Myocyte (in vitro differentiated cells): ENCODE results near the gene UMODL1. TPM values are rescaled to one million over a fixed set of nuclear protein-coding genes. Genes with fewer than 3 reads are reported as not detected.

ENCODE experiments used
- DNase-seq: peaks from one replicate; pipeline ENCODE4 v3.0.0-alpha.2; 2012; ENCODE audit warnings: low read depth
- polyA plus RNA-seq: library from polyadenylated mRNA; unstranded; fragments of >200 nt; gene quantifications from one replicate; pipeline ENCODE4 v1.2.1, GENCODE V29; 2012; ENCODE audit warnings: missing spikeins
- total RNA-seq: library from RNA; depleted of rRNA; stranded (reverse); fragments of >200 nt; gene quantifications from 2 replicates; pipeline ENCODE4 v1.2.3, GENCODE V29; 2014

Gene UMODL1, protein sequence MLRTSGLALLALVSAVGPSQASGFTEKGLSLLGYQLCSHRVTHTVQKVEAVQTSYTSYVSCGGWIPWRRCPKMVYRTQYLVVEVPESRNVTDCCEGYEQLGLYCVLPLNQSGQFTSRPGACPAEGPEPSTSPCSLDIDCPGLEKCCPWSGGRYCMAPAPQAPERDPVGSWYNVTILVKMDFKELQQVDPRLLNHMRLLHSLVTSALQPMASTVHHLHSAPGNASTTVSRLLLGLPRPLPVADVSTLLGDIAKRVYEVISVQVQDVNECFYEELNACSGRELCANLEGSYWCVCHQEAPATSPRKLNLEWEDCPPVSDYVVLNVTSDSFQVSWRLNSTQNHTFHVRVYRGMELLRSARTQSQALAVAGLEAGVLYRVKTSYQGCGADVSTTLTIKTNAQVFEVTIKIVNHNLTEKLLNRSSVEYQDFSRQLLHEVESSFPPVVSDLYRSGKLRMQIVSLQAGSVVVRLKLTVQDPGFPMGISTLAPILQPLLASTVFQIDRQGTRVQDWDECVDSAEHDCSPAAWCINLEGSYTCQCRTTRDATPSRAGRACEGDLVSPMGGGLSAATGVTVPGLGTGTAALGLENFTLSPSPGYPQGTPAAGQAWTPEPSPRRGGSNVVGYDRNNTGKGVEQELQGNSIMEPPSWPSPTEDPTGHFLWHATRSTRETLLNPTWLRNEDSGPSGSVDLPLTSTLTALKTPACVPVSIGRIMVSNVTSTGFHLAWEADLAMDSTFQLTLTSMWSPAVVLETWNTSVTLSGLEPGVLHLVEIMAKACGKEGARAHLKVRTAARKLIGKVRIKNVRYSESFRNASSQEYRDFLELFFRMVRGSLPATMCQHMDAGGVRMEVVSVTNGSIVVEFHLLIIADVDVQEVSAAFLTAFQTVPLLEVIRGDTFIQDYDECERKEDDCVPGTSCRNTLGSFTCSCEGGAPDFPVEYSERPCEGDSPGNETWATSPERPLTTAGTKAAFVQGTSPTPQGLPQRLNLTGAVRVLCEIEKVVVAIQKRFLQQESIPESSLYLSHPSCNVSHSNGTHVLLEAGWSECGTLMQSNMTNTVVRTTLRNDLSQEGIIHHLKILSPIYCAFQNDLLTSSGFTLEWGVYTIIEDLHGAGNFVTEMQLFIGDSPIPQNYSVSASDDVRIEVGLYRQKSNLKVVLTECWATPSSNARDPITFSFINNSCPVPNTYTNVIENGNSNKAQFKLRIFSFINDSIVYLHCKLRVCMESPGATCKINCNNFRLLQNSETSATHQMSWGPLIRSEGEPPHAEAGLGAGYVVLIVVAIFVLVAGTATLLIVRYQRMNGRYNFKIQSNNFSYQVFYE
- not detected in 2 replicates for total RNA-seq
- 0.04 TPM for polyA plus RNA-seq

DNA sequence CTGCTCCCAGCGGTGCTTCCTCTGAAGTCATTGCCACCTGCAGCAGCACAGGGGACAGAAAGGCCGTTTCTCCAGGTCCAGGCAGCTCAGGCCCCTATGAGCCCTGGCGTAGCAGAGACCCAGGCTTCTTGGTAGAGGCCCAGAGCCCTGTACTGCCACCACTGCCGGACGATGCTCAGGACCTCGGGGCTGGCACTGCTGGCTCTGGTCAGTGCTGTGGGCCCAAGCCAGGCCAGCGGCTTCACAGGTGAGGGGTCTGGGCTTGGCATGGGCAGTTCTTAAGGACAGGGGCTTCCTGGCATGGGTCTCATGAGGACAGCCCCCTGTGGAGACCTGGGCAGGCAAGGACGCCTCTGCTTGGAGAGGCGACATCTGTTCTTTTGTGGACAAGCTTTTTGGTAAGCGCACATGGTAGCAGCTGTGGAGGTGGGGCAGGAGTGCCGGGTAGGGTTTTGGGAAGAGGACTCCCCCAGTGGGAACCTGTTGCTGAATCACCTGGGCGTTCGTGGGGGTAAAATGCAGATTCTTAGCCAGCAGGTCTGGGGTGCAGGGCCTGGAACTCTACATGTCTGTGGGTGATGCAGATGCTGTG lies at the start of gene UMODL1:
Gene UMODL1 (plus strand): TSS at position 172 of the 592 bp plus-strand sequence. CDS start 0 bp downstream, at position 172.
- no peak for DNase-seq

DNA sequence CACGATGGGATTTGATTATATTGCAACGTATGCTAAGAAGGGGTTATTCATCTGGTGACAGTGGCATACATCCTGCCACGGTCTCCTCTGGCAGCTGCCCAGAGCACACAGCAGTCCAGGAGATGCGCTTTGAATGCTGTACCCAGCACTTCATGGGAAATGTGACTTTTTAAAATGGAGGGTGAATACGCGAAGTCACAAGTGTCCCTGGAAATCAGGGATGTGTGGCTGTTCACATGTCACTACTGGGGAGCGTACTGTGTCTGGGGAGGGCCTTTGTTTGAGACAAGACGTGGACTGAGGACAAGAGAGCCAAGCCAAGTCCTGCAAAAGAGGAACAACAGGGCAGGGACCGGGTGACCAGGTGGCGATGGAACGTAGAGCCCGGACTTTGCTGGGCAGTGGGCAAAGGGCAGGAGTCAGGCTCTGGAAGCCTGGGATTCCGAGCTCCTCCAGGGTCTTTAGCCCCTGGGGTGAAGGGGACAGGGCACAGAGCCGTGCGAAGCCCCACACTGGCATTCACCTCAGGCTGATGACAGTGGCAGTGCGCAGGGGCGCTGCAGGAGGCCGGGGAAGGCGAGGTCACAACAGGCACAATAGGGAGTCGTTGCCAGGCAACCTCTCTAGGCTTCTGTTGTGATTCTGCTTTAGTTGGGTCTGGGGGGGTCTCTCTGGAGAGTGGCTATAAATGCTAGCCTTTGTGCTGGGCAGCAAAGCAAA lies 49.6 kb upstream of the UMODL1 start:
- no peak for DNase-seq

DNA sequence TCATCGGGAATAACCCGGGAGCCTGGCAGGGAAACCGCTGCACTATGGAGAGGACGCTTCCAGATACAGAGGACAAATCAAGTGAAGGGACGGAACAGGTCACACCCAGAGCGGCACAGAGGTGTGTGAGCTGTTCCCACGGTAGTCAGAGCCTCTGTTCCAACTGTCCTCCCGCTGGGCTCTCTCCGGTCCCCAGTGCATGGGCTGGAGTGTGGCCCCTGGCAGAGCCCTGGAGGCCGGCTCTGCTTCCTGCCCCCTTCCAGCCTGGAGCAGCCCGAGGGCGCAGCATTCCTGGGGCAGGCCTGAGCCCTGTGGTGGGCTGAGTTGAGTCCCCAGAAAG lies 49.1 kb upstream of the UMODL1 start:
- no peak for DNase-seq

DNA sequence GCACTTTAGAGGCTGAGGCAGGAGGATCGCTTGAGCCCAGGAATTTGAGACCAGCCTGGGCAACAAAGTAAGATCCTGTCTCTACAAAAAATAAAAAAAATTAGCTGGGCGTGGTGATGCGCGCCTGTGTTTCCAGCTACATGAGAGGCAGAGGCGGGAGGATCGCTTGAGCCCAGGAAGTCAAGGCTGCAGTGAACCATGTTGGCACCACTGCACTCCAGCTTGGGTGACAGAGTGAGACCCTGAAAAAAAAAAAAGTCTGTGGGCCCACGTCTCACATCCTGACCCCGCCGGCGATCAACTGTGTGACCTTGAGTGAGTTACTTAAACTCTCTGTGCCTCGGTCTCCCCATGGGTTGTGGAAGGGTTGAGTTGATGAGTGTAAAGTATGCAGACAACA lies 48.2 kb upstream of the UMODL1 start:
- DNase-seq: no peak

DNA sequence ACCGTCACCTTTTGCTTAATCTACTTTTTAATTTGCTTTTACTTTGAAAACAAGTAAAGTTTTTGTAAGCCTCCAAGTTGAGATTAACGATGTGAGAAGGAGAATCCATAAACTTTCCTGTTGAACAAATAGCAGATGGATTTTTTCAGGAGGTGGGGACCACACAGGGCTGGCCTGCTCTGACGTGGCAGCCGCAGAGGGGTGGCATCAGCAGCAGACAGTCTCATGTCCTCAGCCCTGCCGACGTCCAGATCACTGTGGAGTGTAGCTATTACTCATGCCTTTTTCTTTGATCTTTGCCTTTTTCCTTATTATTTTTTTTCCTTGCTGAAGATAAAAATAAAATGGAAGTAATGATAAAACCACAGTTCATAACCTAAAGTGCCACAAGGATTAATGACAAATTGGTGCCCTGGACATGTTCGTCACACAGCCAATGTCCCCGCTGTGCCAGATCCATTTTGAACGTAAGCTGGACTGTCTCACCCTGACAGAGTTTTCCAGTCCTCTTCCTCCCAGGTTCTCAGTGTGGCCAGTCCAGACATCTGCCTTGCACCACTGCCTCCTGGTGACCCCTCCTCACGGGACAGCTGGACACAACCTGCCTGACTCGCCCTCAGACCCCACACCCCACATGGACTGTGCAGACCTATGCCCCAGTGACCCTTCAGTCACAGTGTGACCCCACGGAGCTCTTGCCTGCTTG lies 45.6 kb upstream of the UMODL1 start:
- DNase-seq: no peak

DNA sequence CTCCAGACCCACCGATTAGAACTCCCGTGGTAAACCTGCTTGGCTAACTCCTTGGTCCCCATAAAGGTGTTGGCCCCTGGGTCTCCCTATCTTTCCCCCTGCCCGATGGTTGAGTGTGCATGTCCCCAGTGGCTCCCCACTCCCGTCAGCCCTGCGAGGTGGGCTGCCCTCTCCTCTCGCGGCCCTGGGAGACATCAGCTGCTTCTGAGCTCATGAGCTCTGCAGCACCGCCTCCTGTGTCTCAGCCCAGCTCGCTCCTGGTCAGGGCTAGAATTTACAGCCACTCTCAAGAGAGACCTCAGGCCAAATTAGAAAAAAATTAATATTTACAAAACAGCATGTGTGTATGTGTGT lies 45.1 kb upstream of the UMODL1 start:
- DNase-seq: no peak

DNA sequence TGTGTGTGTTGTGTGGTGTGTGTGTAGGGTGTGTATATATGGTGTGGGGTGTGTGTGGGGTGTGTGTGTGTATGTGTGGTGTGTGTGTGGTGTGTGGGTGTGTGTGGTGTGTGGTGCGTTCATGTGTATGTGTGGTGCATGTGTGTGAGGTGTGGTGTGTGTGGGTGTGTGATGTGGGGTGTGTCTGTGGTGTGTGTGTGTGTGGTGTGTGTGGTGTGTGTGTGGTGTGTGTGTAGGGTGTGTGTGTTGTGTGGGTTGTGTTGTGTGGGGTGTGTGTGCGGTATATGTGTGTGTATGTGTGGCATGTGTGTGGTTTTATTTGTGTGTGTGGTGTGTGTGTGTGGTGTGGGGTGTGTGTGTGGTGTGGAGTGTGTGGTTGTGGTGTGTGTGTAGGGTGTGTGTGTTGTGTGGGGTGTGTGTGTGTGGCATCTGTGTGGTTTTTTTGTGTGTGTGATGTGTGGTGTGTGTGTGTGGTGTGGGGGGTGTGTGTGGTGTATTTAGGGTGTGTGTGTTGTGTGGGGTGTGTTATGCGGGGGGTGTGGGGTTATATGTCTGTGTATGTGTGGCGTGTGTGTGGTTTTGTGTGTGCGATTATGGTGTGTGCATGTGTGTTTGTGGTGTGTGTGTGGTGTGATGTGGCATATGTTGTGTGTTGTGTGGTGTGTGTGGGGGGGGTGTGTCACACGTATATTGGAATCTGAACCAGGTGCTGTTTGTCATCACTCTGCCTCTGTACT lies 43.9 kb upstream of the UMODL1 start:
- no peak for DNase-seq

DNA sequence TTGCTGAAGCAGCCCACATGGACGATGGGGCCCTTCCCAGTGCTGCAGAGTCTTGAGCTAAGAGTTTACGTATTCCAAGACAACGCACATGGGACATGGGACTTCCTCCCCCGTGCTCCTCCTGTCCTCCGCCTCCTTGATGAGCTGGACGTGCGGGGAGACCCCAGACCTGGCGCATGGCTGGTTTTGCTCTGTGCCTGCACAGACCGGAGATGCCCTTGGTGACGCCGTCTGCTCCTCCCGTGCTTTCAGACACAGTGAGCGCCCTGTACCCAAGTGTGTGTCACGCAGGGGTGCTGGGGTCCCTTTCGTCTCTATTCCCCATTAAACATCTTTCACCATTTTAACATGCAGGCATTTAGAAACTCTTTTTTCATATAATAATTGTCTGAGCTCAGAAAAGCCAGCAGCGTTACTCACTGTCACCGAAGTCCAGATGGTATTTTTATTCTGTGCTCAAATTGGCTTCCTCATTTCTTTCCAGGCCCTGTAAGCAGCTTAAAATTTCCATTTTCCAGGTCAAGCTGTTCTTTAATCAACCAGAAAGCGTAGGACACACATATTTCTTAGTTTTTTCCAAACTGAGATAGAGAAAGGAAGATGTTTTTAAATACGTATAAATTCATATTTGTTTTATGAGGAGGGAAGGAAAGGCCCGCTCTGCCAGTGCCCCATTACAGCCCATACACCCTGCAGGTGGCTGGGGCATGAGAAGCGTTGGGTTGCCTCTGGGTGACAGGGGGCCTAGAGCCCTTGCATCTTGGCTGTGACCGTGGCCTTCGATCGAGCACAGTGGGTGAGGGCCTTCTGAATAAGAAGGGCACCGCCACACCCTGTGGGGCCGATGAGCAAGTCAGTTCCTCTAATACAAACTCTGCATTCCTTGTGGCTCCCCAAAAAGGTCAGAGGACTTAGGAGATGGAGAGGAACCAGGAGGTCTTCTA lies 43.0 kb upstream of the UMODL1 start:
- DNase-seq: no peak

DNA sequence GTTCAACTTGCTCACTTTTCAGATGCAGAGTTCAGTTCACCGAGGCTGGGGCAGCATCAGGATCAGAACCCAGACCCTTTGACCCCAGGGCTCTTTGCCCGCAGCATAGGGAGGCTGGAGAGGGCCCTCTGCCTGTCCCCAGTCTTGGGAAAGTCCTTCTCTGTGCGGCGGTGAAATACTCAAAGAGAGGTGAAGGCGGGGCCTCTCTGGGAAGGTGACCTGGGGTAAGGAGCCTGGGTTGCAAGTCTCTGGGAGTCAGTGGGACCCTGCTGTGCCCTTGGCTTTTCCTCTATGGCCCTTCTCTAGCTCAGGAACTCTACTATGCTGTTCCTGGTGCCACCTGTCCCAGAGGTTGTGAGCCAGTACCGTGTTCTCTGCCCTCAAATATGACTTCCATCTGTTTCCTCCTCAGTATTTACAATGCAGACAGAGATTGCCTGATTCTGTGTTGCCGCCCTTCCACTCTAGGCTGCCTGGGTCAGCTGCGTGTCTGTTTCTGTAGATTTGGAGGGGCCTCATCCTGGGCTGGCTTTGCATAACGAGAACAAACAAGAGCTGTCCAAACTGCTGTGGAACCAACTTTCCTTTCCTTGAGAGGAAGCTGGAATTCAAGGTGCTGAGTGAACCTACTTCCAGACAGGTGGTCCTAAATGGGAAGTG lies 42.2 kb upstream of the UMODL1 start:
- no peak for DNase-seq

DNA sequence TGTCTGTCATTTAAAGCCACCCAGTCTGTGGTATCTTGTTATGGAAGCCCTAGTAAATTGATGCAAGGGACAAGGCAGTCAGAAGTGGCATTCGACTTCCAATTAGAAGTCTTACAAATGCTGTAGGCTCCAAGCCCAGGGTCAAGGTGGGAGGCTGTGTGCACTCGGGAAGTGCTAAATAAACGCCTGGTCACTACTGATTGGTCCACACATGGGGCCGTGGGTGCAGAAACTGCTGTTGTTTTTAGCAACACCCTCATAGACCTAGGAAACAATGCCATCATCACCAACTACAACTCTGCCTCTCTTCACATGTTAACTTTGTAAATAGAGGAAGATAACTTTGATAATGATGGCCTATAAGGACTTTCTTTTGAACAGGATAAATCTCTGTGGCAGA lies 40.8 kb upstream of the UMODL1 start:
- DNase-seq: no peak

DNA sequence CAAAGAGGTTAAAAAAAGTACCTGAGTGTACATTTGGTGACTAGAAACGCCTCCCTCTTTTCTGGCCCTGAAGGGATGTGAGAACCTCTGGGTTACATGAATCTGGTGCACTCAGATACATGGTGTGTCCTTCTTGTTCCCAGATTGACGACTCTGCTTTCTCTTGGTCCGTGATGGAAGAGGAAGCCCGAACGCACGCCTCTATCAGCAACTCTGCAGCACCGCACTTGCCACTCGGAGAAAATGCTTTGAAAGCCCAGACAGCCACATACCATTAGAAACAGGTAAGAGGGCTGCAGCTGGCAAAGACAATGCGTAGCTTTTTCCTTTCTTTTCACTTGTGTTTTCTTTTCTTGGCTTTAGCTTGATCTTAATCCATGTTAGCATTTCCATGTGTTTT lies 39.9 kb upstream of the UMODL1 start:
- DNase-seq: no peak

DNA sequence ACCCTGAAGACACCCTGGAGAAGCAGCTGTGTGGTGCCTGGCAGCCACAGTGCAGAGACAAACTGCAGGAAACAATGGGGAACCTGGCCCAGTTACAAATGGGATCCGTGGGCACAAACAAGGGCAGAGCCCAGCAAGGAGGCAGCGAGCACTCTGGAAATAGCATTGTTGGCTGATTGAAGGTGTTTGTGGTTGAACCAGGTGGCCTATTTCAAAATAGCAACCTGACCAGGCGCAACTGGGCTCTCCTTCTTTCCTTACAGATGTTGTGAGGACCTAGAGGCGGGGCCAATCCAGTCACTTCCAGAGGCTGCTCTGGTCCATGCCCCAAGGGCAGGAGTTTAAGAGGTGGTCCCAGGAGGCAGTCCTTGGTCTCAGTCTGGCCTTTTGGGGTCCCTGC lies 39.3 kb upstream of the UMODL1 start:
- peak; percentile 46 for DNase-seq

DNA sequence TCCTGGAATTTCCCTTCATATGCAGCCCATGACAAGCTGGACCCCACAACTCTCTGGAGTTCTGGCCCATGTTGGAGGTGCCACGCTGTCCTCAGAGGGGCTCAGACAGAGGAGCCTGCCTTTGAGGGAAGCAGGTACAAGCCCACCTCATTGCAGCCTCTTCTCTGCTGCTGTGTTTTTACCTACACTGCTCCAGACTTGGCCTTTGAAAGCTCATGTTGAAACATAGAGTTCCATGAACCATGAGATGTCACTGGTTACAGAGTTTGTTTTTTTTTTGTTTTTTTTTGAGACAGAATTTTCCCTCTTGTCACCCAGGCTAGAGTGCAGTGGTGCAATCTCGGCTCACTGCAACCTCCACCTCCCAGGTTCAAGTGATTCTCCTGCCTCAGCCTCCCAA lies 38.9 kb upstream of the UMODL1 start:
- DNase-seq: no peak

DNA sequence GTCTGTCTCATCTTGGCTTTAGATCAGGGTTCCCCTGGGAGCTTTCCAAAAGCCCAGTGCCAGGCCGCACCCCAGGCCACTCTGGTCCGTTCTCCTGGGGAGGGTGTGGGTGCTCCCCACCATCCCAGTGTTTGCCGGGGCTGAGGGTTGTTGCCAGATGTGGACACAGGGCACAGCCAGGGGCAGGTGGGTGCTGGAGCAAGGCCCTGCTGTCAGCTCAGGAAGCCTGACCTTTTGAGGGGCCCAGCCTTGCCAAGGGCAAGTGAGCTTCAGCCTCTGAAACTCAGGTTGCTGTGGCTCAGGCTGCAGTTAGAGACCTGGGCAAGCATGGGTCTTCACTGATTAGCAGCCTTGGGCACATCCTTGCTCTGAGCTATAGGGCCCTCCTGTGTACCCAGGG lies 38.1 kb upstream of the UMODL1 start:
- DNase-seq: no peak

DNA sequence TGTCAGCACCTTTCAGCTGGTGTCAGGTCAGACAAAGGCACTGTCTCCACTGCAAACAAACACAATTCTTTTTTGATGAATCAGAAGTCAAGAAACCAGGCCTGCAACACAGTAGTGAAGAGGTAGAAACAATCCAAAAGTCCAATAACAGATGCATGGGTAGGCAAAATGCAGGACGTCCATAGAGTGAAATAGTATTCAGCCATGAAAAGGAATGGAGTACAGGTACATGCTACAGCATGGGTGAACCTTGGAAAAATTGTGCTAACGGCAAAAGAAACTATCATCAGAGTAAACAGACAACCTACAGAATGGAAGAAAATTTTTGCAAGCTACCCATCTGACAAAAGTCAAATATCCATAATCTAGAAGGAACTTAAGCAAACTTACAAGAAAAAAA lies 34.8 kb upstream of the UMODL1 start:
- DNase-seq: no peak

DNA sequence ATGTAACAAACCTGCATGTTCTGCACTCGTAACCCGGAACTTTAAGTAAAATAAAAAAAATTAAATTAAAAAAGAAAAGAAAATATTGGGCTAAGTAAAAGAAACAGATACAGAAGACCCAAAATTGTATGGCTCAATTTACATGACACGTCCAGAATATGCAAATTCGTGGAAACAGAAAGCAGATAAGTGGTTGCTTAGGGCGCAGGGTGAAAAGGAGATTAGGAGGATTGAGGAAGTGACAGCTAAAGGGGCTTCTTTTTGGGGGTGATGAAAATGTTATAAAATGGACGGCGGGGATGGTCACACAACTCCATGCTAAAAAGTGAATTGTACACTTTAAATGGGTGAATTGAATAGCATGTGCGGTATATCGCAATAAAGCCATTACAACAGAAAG lies 33.6 kb upstream of the UMODL1 start:
- no peak for DNase-seq

DNA sequence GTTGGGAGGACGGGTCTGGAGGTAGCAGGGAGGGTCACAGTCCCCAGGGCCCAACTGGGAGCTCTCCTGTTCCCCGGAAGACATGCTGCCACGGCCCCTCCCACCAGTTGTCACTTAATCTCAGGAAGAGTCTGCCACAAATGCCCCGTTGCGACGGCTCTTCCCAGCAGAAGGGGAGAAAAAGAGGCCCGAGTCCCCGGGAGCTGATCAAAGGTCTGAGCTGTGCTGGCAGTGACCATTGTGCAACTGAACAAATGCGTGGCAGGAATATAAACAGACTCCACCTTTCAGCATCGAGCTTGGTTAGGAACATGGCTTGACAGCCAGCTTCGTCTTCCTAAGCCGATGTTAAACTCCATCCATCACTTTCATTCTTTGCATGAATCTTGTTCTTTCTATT lies 33.2 kb upstream of the UMODL1 start:
- no peak for DNase-seq

DNA sequence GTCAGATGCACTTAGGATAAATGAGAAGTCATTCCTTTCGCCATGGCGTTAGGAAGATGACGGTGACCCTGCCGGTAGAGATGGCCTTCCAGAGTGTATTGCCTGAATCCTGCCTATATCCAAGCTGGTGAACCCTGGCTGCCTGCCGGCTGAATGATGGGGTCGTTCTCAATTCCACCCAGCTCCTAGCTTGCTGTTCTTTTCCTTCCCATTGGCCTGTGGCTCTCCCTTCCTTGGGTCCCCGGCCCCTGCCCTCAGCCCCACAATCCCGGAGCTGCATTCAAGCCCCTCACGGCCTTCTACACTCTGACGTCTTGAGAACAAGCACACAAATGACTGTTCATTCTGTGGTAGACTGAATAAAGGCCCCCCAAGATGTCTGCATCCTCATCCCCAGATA lies 32.7 kb upstream of the UMODL1 start:
- DNase-seq: no peak
